ENCODE results near the gene LETM1.

GRCh38 chr4:1783970-1784369 is 72.0 kb downstream of the LETM1 start:
- TF ChIP-seq EGR1 (IDR thresholded peaks at IDR 0.05; ENCODE audit: borderline replicate concordance, low read depth, low read length): no peak
- no peak for TF ChIP-seq CTCF (IDR thresholded peaks at IDR 0.05; ENCODE audit: control extremely low read depth in 1 of 3, insufficient read depth in 1 of 3, low read depth in 1 of 3, low read length in 3 of 3)
- no peak for TF ChIP-seq ATF2 (IDR thresholded peaks at IDR 0.05; ENCODE audit: low read length)
- TF ChIP-seq POLR2A (IDR thresholded peaks at IDR 0.05; ENCODE audit: control extremely low read depth in 1 of 2, low read depth in 2 of 2, low read length in 2 of 2): no peak
- no peak for TF ChIP-seq PHF8 (conservative IDR thresholded peaks at IDR 0.05; ENCODE audit: low read depth, low read length)
- no peak for TF ChIP-seq JUND (IDR thresholded peaks at IDR 0.05; ENCODE audit: low read length)
- no peak for TF ChIP-seq TBP (IDR thresholded peaks at IDR 0.05; ENCODE audit: low read depth, low read length)
- no peak for TF ChIP-seq RFX5 (IDR thresholded peaks at IDR 0.05; ENCODE audit: borderline replicate concordance, low read depth, low read length)
- TF ChIP-seq MAFK (IDR thresholded peaks at IDR 0.05; ENCODE audit: low read depth, low read length): no peak
- no peak for TF ChIP-seq HDAC2 (IDR thresholded peaks at IDR 0.05; ENCODE audit: borderline replicate concordance in 1 of 2, low read depth in 2 of 2, low read length in 2 of 2)
- TF ChIP-seq TAF7 (optimal IDR thresholded peaks at IDR 0.05; ENCODE audit: borderline replicate concordance, low read depth, low read length): no peak
